CD14-positive monocyte (primary cell): ENCODE results near the gene KAT6B. TPM values are rescaled to one million over a fixed set of nuclear protein-coding genes. Genes with fewer than 3 reads are reported as not detected.

Source experiments
- DNase-seq, 3 donors: peaks; one replicate each; pipeline ENCODE4 v3.0.0-alpha.2; 2011 to 2022
- H2AFZ ChIP-seq: 2 replicates; pipeline ENCODE4 v1.6.0; 2012; ENCODE audit warnings: mild to moderate bottlenecking, low read depth, low read length, inconsistent platforms; ENCODE audit not compliant: insufficient read depth, poor library complexity, severe bottlenecking
- H3K27ac ChIP-seq, 2 donors: 1 replicate in 1 of 2; 2 replicates in 1 of 2; pipeline ENCODE4 v1.5.1; 2012 to 2013; ENCODE audit warnings: low read length in 2 of 2, control low read depth in 1 of 2, inconsistent platforms in 1 of 2, low read depth in 1 of 2, mild to moderate bottlenecking in 1 of 2
- H3K27me3 ChIP-seq, 2 donors: one replicate each; pipeline versions ENCODE4 v1.6.0 to v1.6.1; 2011 to 2013; ENCODE audit warnings: low read length in 2 of 2; ENCODE audit not compliant: control insufficient read depth in 2 of 2, insufficient read depth in 2 of 2
- H3K36me3 ChIP-seq, 2 donors: replicated peaks in 1 of 2; 1 replicate in 1 of 2; 2 replicates in 1 of 2; pipeline versions ENCODE4 v1.5.1 to v1.6.1; 2012 to 2013; ENCODE audit warnings: low read length in 2 of 2, control low read depth in 1 of 2, inconsistent platforms in 1 of 2, mild to moderate bottlenecking in 1 of 2; ENCODE audit not compliant: insufficient read depth in 2 of 2, control insufficient read depth in 1 of 2
- H3K4me1 ChIP-seq, 2 donors: 1 replicate in 1 of 2; 2 replicates in 1 of 2; pipeline versions ENCODE4 v1.5.1 to v1.6.1; 2012 to 2013; ENCODE audit warnings: low read length in 2 of 2, control low read depth in 1 of 2, inconsistent platforms in 1 of 2, mild to moderate bottlenecking in 1 of 2, moderate library complexity in 1 of 2; ENCODE audit not compliant: insufficient read depth in 2 of 2, control insufficient read depth in 1 of 2
- H3K4me2 ChIP-seq: replicated peaks from 2 replicates; pipeline ENCODE3; 2012; ENCODE audit warnings: low read length, moderate library complexity, mild to moderate bottlenecking; ENCODE audit not compliant: poor library complexity, severe bottlenecking; ENCODE audit errors: extremely low read depth
- H3K4me3 ChIP-seq, 3 experiments: fragments of 200-600 bp in 1 of 3; sonication (generic) in 1 of 3; replicated peaks in 1 of 3; 1 replicate in 2 of 3; 2 replicates in 1 of 3; pipeline ENCODE4 v1.5.1; 2011 to 2013; ENCODE audit warnings: low read length in 3 of 3, mild to moderate bottlenecking in 3 of 3, control low read depth in 2 of 3, low read depth in 2 of 3, inconsistent platforms in 1 of 3, moderate library complexity in 1 of 3
- H3K79me2 ChIP-seq: 2 replicates; pipeline ENCODE4 v1.6.0; 2012; ENCODE audit warnings: mild to moderate bottlenecking, control low read depth, inconsistent platforms, low read length, moderate library complexity; ENCODE audit not compliant: insufficient read depth
- H3K9ac ChIP-seq: 2 replicates; pipeline ENCODE4 v1.6.0; 2017; ENCODE audit warnings: low read length, mild to moderate bottlenecking; ENCODE audit not compliant: insufficient read depth, poor library complexity, severe bottlenecking
- H3K9me3 ChIP-seq, 2 donors: replicated peaks in 1 of 2; 1 replicate in 1 of 2; 2 replicates in 1 of 2; pipeline versions ENCODE4 v1.5.1 to v1.6.1; 2012 to 2013; ENCODE audit warnings: low read length in 2 of 2, control low read depth in 1 of 2; ENCODE audit not compliant: control insufficient read depth in 1 of 2, insufficient read depth in 1 of 2
- H4K20me1 ChIP-seq: 2 replicates; pipeline ENCODE4 v1.6.0; 2012; ENCODE audit warnings: mild to moderate bottlenecking, low read length, control low read depth, moderate library complexity; ENCODE audit not compliant: insufficient read depth
- H3K27ac Mint-ChIP-seq, 7 donors: one replicate each; pipeline ENCODE4 v1.8.0; 2020; ENCODE audit warnings: mild to moderate bottlenecking in 7 of 7, mixed read lengths in 7 of 7, moderate library complexity in 6 of 7, inconsistent platforms in 2 of 7
- H3K27me3 Mint-ChIP-seq, 3 donors: one replicate each; pipeline ENCODE4 v1.8.0; 2021 to 2022; ENCODE audit warnings: low read depth in 3 of 3, mild to moderate bottlenecking in 3 of 3, mixed read lengths in 3 of 3, moderate library complexity in 3 of 3, inconsistent platforms in 1 of 3
- H3K36me3 Mint-ChIP-seq, 2 donors: one replicate each; pipeline ENCODE4 v1.8.0; 2020; ENCODE audit warnings: mixed read lengths in 2 of 2, inconsistent platforms in 1 of 2, mild to moderate bottlenecking in 1 of 2
- H3K4me1 Mint-ChIP-seq: one replicate; pipeline ENCODE4 v1.8.0; 2020; ENCODE audit warnings: mild to moderate bottlenecking, mixed read lengths
- H3K4me3 Mint-ChIP-seq, 2 donors: one replicate each; pipeline ENCODE4 v1.8.0; 2020; ENCODE audit warnings: mild to moderate bottlenecking in 2 of 2, mixed read lengths in 2 of 2, moderate library complexity in 1 of 2
- H3K9me3 Mint-ChIP-seq, 7 donors: one replicate each; pipeline ENCODE4 v1.8.0; 2020 to 2022; ENCODE audit warnings: mixed read lengths in 7 of 7, mild to moderate bottlenecking in 6 of 7, moderate library complexity in 6 of 7, inconsistent platforms in 2 of 7
- CTCF ChIP-seq: fragments of 200-600 bp; IDR thresholded peaks from one replicate; pipeline ENCODE4 v1.8.0; 2022; ENCODE audit warnings: antibody characterized with exemption, mild to moderate bottlenecking
- WGBS: methylation state at CpG from one replicate; pipeline ENCODE4 v1.1.5; 2013; ENCODE audit warnings: missing lambda C conversion rate; ENCODE audit not compliant: insufficient coverage; 5-methylcytosine and 5-hydroxymethylcytosine counted together
- intact Hi-C, 2 donors: fragments of 100-400 bp; cut with micrococcal nuclease; formaldehyde crosslinking; loops; one replicate each; pipeline versions ENCODE4 v1.15.0 to v1.15.1; 2023
- polyA plus RNA-seq, 3 donors: library from polyadenylated mRNA; depleted of rRNA in 1 of 3; unstranded in 2 of 3; stranded (reverse) in 1 of 3; fragments of 300-500 nt in 2 of 3; fragments of >200 nt in 1 of 3; fragmentation: Illumina TruSeq in 2 of 3; gene quantifications; 1 replicate in 2 of 3; 2 replicates in 1 of 3; pipeline ENCODE4 v1.2.3, GENCODE V29; 2012 to 2021

The KAT6B gene
- polyA plus RNA-seq, 3 donors: 3.3 to 6.4 (median 6.2) TPM

GRCh38 chr10:75002351-75002725, 175.9 kb downstream of the KAT6B start:
- WGBS: 100% methylated on average over 1 of the region's 3 CpGs
- Histone ChIP-seq H3K9me3 (no peaks in the 10 kb centered on the region), H3K27me3 (no peaks in the 10 kb centered on the region), H3K4me2 (no peak overlapping the region), H3K27ac (no peak overlapping the region), H4K20me1 (no peaks in the 10 kb centered on the region), H3K9ac (no peak overlapping the region), H3K4me3 (no peak overlapping the region), H3K36me3 (peaks cover 2 to 7% of the 10 kb centered on the region in 2 donors), H3K79me2 (no peaks in the 10 kb centered on the region), H2AFZ (no peak overlapping the region), H3K4me1 (no peaks in the 10 kb centered on the region)
- no peaks in the 10 kb centered on the region for H3K9me3 Mint-ChIP-seq
- no peak for TF ChIP-seq CTCF
- intact Hi-C loops: no loop called here
- no peak overlapping the region for H3K4me3 Mint-ChIP-seq
- peaks cover 0 to 1% (median 0%) of the 10 kb centered on the region in 3 donors for H3K27me3 Mint-ChIP-seq
- H3K4me1 Mint-ChIP-seq: peaks cover 8% of the 10 kb centered on the region
- H3K36me3 Mint-ChIP-seq: peaks cover 25 to 34% of the 10 kb centered on the region in 2 donors
- no peak for DNase-seq
- no peak overlapping the region for H3K27ac Mint-ChIP-seq

GRCh38 chr10:75002967-75003594, 176.7 kb downstream of the KAT6B start:
- H3K36me3 Mint-ChIP-seq: peaks cover 25 to 34% of the 10 kb centered on the region in 2 donors
- Histone ChIP-seq H4K20me1 (no peaks in the 10 kb centered on the region), H3K36me3 (peaks cover 2 to 6% of the 10 kb centered on the region in 2 donors), H3K79me2 (no peaks in the 10 kb centered on the region), H3K4me2 (no peak overlapping the region), H3K4me1 (no peaks in the 10 kb centered on the region), H2AFZ (no peak overlapping the region), H3K27me3 (no peaks in the 10 kb centered on the region), H3K9ac (no peak overlapping the region), H3K27ac (no peak overlapping the region), H3K9me3 (no peaks in the 10 kb centered on the region), H3K4me3 (no peak overlapping the region)
- intact Hi-C loops: no loop called here
- peaks cover 15% of the 10 kb centered on the region for H3K4me1 Mint-ChIP-seq
- no peak for TF ChIP-seq CTCF
- WGBS: 100% methylated on average over 1 of the region's 3 CpGs
- DNase-seq: no peak
- H3K4me3 Mint-ChIP-seq: no peak overlapping the region
- peaks cover 0 to 1% (median 0%) of the 10 kb centered on the region in 3 donors for H3K27me3 Mint-ChIP-seq
- H3K9me3 Mint-ChIP-seq: no peaks in the 10 kb centered on the region
- H3K27ac Mint-ChIP-seq: no peak overlapping the region
